Suppressor macrophage treated with lipopolysaccharide for 1 hour (primary cell): ENCODE measurements around the gene SNAI1.
"Not testable (repeated sequence)": the region's sequence is repeated elsewhere in the genome, so short reads cannot be mapped to it uniquely, and the experiment has no call there.

Experiments
- DNase-seq, 3 donors: peaks; one replicate each; pipeline ENCODE4 v3.0.0-alpha.2; 2020 to 2022

SNAI1 gene

GRCh38 chr20:49987015-49987867 is 4.5 kb downstream of the SNAI1 start:
- DNase-seq = peak in 1 of 3 donors; percentile 17

- DNase-seq = peak in 1 of 3 donors; percentile 6
These were observed 5.3 kb downstream of the SNAI1 start for GRCh38 chr20:49987868-49988690.

GRCh38 chr20:49989234-49990065 is 6.7 kb downstream of the SNAI1 start:
- DNase-seq = peak; percentile 33 to 65 (median 62)

- DNase-seq = no peak
These were observed 7.5 kb downstream of the SNAI1 start for GRCh38 chr20:49990271-49990720.

- DNase-seq = peak; percentile 50 to 68 (median 64)
These were observed 10.5 kb downstream of the SNAI1 start for GRCh38 chr20:49993301-49993751.

- DNase-seq = no peak
These were observed 12.8 kb downstream of the SNAI1 start for GRCh38 chr20:49995586-49995985.

- not testable (repeated sequence) for DNase-seq
These were observed 15.9 kb downstream of the SNAI1 start for GRCh38 chr20:49998478-49999188.

- DNase-seq = peak; percentile 92 to 94 (median 94)
These were observed 16.5 kb downstream of the SNAI1 start for GRCh38 chr20:49999329-49999728.

- peak; percentile 69 to 83 (median 71) for DNase-seq
These were observed 17.9 kb downstream of the SNAI1 start for GRCh38 chr20:50000548-50001222.

GRCh38 chr20:50001784-50002311 is 19.1 kb downstream of the SNAI1 start:
- DNase-seq = no peak

GRCh38 chr20:50003253-50003656 is 20.5 kb downstream of the SNAI1 start:
- DNase-seq = peak; percentile 88 to 98 (median 94)

- peak; percentile 61 to 87 (median 81) for DNase-seq
These were observed 21.4 kb downstream of the SNAI1 start for GRCh38 chr20:50004229-50004628.

- peak; percentile 90 to 96 (median 91) for DNase-seq
These were observed 22.7 kb downstream of the SNAI1 start for GRCh38 chr20:50005471-50005981.

- DNase-seq = no peak
These were observed 24.6 kb downstream of the SNAI1 start for GRCh38 chr20:50007369-50007768.

GRCh38 chr20:50008007-50008406 is 25.2 kb downstream of the SNAI1 start:
- DNase-seq = peak in 1 of 3 donors; percentile 50

GRCh38 chr20:50009521-50010454 is 27.0 kb downstream of the SNAI1 start:
- DNase-seq = no peak

GRCh38 chr20:50011597-50011996 is 28.8 kb downstream of the SNAI1 start:
- DNase-seq = not testable (repeated sequence)

GRCh38 chr20:50012282-50013263 is 29.8 kb downstream of the SNAI1 start:
- no peak for DNase-seq
